GM18858 (cell line): ENCODE results near the gene CARD19.

ENCODE experiments used
- ATAC-seq: cut with Tn5 transposase; IDR thresholded peaks from one replicate; pipeline ENCODE4 v1.9.1; 2021; ENCODE audit not compliant: unreplicated experiment

Gene CARD19, protein sequence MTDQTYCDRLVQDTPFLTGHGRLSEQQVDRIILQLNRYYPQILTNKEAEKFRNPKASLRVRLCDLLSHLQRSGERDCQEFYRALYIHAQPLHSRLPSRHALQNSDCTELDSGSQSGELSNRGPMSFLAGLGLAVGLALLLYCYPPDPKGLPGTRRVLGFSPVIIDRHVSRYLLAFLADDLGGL

GRCh38 chr9:93096131-93096802, at the start of gene CARD19:
TSS of gene CARD19 (plus strand) at chr9:93096217. CDS start at chr9:93096346, 129 bp downstream.
- peak; percentile 19 for ATAC-seq

DNA sequence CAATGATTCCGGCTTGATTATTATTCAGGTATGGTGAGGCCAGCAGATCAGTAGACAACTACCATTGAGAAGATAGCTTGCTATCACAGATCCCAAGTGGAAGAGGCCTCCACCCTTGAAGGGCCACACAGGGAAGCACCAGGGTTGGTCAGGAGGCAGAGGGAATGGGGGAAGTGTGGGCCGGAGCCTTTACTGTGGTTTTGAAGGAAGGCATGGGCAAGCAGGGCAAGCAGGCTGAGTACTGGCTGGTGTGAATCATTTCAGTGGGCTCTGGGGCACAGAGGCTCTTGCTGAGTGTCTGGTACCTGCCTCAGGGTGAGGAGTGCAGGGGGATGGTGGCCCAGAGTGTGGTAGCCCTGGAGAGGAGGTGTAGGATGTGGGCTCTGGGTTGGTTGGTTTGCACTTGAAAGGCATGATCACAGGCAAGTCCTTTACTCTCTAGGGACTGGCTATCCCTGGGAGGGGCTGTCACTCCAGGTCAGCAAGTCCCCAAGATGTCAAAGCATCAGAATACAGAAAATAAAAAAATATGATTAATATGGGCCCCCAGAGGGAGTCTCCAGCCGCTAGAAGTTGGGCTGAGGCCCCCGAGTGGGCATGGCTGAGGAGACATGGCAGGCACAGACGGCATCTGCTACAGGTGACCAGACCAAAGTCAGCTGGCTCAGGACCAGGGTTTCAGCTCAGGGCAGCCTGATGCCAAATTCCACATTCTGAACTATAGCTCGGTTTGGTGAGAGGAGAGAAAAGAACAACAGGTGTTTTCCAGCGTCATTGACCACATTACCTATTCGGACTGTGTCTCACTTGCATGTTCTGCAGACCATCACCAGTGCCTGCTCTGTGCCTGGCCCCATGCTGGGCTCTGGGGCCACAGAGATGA, 47.2 kb upstream of the CARD19 start:
- ATAC-seq, result no peak

DNA sequence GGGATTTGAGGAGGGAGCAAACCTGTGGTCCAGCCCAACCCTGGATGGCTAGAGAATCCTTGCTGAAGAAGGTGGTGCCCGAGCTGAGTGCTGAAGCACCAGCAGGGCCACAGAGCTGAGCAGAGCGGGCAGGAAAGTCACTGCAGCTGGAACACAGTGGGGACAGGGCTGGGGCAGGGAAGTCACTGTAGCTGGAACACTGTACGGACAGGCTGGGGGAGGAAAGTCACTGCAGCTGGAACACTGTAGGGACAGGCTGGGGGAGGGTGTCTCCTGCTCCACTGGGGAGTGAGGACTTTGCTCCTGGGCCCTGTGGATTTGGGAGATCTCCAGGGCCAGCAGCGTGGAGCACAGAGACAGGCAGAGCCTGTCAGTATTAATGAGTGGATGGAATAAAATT, 46.5 kb upstream of the CARD19 start:
- no peak for ATAC-seq

GRCh38 chr9:93050231-93050630, 45.8 kb upstream of the CARD19 start:
- no peak for ATAC-seq

DNA sequence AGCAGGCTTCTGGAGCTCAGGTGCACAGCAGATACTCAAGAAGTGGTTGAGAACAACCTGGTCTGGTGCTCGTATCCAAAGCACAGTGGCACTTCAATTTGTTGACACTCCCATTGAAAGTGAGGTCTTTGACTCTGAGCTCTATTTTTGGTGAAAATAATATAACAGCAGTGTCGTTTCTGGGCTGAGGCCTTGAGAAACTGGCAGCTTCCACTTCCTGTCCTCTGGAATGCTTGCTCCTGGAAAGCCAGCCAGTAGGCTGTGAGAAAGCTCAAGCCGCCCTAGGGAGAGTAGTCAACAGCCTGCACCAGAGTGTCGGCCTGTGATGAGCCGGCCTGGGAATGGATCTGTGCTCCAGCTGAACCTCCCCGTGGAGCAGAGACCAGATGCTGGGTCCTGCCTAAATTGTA, 44.3 kb upstream of the CARD19 start:
- ATAC-seq, result no peak

DNA sequence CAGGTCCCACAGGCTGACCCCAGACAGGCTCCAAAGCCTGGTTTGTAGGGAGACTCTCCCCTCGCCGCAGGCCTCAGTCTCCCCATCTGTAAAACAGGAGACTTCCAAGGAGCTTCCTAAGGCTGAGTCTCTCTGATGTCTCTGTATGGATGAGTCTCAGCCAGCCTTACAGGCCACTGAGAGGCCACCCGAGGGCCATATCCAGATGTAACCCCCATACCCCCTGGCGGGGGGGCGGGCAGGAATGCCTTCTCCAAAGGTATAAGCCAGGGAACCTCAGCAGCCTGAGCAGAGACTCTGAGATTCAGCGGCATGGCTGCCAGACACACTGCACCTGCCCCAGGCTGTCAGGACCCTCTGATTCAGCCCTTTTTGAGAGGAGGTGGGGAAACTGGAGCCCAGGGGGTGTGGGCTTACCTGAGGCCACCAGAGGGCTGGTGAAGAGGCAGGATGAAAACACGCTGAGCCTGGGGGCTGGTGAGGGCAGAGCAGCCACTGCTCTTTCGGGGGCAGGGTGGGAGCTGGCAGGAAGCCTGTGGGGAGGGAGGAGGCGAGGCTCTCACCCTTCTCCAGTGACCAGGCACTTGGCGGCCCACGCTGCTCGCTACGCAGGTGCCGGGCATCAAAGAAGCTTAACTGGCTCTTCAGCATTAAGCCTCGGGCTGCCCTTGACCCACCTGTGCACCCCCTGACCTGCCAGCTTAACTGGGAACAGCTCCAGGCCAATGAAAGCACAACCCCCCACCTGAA, 43.1 kb upstream of the CARD19 start:
- ATAC-seq, result no peak

DNA sequence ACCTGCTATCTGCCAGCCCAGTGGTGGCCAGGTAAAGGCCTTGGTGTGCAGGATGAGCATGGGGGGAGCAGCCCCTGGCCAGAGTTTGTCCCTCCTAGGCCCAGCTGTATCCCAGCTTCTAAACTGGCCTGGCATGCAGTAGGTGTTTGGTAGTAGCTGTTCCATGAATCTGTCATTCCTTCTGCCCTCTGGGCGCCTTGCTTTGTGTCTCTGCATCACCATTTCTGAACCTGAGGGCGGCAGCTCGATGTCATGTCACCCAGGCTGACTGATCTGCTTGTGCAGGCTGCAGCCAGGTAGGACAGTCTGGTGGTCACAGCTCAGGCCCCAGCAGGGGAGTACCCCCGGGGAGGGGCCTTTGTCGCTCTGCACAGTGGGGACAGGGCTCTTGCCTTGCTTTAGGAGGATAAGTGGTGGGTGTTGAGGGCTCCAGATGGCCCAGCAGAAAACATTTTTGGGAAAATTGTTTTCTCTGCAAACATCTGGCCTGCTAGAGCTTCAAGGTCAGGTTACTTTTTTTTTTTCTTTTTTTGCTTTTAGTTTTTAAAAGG, 42.2 kb upstream of the CARD19 start:
- ATAC-seq, result no peak

DNA sequence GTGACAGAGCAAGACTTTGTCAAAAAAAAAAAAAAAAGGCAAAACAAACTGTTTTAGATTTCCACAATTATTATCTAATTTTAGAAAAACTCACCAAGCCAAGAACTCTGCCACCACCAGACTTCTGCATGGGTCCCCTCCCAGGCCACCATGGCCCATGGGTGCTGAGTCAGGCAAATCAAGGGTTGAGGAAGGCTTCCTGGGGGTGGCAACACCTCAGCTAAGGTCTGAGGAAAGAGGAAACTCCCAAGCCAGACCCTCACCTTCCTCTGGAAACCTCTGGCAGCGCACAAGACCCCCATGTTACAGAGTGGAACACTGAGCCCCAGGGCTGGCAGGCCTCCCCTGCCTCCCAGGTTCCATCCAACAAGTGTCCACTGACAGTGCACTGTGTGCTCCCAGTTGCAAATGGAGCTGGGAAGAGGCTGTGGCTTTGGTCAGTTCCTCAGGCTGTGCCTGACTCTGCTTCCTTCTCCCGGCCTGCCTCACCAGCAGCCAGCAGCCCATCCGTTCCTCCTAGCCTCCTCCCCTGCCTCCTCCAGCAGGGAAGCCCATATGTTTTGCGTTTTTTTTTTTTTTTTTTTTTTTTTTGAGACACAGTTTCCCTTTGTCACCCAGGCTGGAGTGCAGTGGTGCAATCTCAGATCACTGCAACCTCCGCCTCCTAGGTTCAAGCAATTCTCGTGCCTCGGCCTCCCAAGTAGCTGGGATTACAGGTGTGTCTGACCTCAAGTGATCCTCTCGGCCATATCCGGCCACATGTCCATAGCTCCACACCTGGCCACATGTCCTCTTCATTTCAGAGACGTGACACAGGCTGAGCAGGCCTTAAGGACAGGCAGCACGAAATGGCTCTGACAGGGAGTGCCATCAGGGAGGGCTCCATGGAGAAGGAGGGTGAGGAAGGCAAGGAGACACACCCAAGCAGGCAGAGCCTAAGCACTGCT, 41.0 kb upstream of the CARD19 start:
- ATAC-seq, result no peak

DNA sequence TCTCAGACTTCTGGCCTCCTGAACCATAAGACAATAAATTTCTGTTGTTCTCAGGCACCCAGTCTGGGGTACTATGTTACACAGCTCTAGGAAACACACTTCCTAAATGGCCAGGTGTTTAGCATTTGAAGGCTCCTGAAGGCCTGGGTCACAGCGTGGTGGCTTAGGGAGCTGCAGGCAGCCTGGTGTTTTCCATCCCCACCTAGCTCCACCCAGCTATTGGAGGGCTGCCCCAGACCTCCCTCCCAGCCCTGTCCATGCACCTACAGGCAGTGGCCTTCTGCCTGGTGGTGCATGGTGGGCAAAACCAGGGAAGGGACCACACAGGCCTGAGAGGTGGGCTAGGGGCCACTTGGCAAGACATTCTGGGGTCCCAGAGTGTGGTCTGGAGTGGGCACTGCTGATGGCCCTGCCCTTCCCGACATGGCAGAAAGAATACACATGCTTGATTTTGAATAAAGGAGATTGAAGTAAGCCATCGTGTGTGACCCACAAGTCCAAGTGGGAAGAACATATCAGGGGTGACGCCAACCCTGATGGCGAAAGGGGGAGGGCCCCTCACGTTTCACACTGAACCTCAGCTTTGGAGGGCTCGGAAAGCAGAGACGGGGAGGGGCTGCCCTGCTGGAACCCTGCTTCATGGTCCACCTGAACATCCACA, 38.8 kb upstream of the CARD19 start:
- no peak for ATAC-seq

- ATAC-seq, result no peak
Observed at GRCh38 chr9:93057703-93058354, 38.2 kb upstream of the CARD19 start.

DNA sequence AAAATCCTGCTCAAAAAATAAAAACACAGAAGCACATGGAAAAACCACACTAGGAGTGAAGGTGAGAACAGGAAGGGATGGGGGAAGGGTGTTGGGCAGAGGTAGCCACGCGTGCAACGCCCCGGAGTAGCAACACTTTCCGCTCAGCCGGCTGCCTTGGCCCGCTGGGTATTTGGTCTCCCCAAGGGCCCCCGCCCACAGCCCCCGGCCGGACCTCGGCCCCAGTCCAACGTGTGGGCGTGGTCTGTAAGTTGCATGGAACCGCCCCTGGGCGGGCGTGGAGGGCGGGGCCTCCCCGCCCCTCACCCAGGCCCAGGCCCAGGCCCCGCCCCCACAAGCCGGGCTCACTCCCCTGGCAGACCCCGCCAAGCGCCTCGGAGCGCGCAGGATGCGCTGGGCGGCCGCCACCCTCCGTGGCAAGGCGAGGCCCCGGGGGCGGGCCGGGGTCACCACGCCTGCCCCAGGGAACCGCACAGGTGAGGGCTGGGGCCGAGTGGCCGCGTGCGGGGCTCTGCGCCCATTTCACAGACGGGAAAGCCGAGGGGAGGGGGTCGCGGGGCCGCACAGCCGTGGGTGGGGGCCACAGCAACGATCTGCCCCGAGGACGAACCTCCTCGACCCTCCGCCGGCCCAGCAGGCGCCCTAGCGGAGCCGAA, 37.5 kb upstream of the CARD19 start, which contains the start of gene SUSD3:
Gene SUSD3, plus strand, starts transcription at position 347 of the 656 bp plus-strand sequence. Its CDS starts 42 bp downstream, at position 389.
- peak; percentile 35 for ATAC-seq

GRCh38 chr9:93059011-93059714, 36.9 kb upstream of the CARD19 start:
- ATAC-seq, result no peak

- ATAC-seq, result no peak
Observed at GRCh38 chr9:93059715-93060578, 36.1 kb upstream of the CARD19 start.

DNA sequence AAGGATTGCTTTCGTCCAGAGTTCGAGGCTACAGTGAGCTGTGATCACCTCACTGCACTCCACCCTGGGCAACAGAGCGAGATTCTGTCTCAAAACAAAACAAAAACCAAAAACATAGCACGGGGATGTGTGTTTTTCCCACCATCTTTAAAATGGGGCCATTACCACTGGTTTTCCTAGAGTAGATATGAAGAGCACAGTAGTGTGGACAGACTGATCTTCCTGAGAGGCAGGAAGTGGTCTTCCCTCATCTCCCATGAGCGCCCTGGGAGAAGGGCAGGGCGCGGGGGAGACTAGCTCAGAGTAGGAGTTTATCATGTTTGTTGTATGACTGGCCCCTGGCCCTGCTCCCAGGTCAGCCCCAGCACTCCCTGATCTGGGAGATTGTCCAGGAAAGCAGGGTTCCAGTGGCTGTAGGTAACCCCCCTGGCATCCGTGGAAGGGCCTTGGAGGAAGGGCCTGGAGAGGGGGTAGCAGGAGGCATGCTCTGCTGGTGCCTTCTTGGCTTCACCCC, 35.2 kb upstream of the CARD19 start:
- no peak for ATAC-seq

DNA sequence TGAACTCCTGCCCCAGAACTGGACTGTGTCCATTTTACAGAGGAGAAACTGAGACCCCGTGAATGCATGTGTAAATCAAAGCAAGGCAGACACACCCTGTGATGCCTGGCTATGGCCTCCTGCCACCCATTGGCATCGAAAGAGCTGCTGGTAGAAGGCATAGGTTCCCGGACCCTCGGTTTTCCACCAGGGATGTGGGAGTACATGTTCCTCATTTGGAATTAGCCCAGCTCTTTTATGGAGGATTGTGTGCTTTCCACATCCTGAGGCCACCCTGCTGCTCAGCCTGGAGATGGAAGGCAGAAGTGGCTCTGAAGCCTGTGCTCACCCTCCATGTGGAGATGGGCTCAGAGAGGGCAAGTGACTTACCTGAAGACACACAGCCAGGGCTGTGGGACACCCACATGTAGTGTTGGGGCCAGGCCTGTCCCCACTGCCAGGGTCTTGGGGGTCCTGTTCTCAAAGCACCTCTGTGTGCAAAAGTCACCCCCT, 34.7 kb upstream of the CARD19 start:
- ATAC-seq, result no peak
